Esophagus squamous epithelium (tissue), 5 donors: ENCODE results near the gene CCSER1. TPM values are rescaled to one million over a fixed set of nuclear protein-coding genes. Genes with fewer than 3 reads are reported as not detected.
"Not testable (repeated sequence)": the region's sequence is repeated elsewhere in the genome, so short reads cannot be mapped to it uniquely, and the experiment has no call there.

Experiments
- DNase-seq: peaks from one replicate; lab custom pipeline; 2025; lab: John Stamatoyannopoulos, UW
- H3K27ac ChIP-seq, 4 donors: fragments of 200-600 bp; sonication (generic); one replicate each; pipeline ENCODE4 v1.5.1; 2016 to 2019; ENCODE audit warnings: mild to moderate bottlenecking in 1 of 4
- H3K27me3 ChIP-seq, 4 donors: fragments of 200-600 bp; sonication (generic); 1 replicate in 3 of 4; 2 replicates in 1 of 4; pipeline versions ENCODE4 v1.5.1 to v1.6.0; 2017 to 2021; ENCODE audit warnings: antibody characterized with exemption in 1 of 4
- H3K36me3 ChIP-seq, 3 donors: fragments of 200-600 bp; sonication (generic); one replicate each; pipeline ENCODE4 v1.5.1; 2016 to 2019
- H3K4me1 ChIP-seq, 3 donors: fragments of 200-600 bp; sonication (generic); one replicate each; pipeline ENCODE4 v1.5.1; 2017 to 2019
- H3K4me3 ChIP-seq, 4 donors: fragments of 200-600 bp; sonication (generic); 1 replicate in 3 of 4; 2 replicates in 1 of 4; pipeline ENCODE4 v1.5.1; 2016 to 2019; ENCODE audit warnings: mild to moderate bottlenecking in 2 of 4, moderate library complexity in 1 of 4
- H3K9me3 ChIP-seq, 3 donors: fragments of 200-600 bp; sonication (generic); one replicate each; pipeline ENCODE4 v1.5.1; 2016 to 2019
- CTCF ChIP-seq, 6 experiments: fragments of 450-650 bp in 4 of 6; fragments of 200-600 bp in 2 of 6; sonication (generic) in 2 of 6; IDR thresholded peaks; one replicate each; pipeline ENCODE4 v1.5.1; 2016 to 2019; ENCODE audit warnings: antibody characterized with exemption in 6 of 6, mild to moderate bottlenecking in 4 of 6, moderate library complexity in 4 of 6
- POLR2A ChIP-seq, 4 donors: fragments of 450-650 bp; IDR thresholded peaks; one replicate each; pipeline ENCODE4 v1.6.1; 2017; ENCODE audit warnings: antibody characterized with exemption in 4 of 4, mild to moderate bottlenecking in 4 of 4, moderate library complexity in 3 of 4
- WGBS, 2 donors: methylation state at CpG; one replicate each; pipeline ENCODE4 v1.1.5; 2018; 5-methylcytosine and 5-hydroxymethylcytosine counted together
- intact Hi-C: fragments of 100-400 bp; cut with DNase I; formaldehyde crosslinking; loops from one replicate; pipeline ENCODE4 v1.15.0; 2022
- total RNA-seq, 4 donors: library from RNA; depleted of rRNA; stranded (reverse); fragments of >200 nt; gene quantifications; one replicate each; pipeline ENCODE4 v1.1.0, GENCODE V29; 2016
- donor health status: DM: yes; HTN: yes; CAD: no.

Gene CCSER1
- total RNA-seq, 4 donors from 2014 or later, result 1.2 to 12.4 (median 2.2) TPM

DNA sequence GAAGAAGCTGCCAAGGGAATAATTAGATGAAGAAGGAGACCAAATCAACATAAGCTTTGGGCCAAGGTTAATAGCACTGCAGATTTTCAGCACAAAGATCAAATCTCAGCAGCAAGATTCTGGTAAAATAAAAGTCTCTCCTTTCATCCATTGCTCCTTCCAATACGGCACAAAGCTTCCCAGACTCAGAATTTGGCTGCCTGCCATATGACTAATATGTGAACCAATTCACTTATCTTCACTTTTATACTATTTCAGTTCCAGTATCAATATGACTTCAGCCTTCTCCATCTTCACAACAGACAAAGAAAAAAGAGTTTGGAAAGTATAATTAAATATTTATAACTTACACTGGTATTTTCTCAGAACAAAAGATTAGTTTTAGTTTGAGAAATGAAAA is 1198.3 kb downstream of the CCSER1 start:
- Histone ChIP-seq H3K9me3 (peaks cover 0 to 18% (median 9%) of the 10 kb centered on the region in 3 donors), H3K36me3 (no peaks in the 10 kb centered on the region), H3K27me3 (no peaks in the 10 kb centered on the region), H3K4me1 (no peaks in the 10 kb centered on the region), H3K27ac (no peak overlapping the region), H3K4me3 (no peak overlapping the region)
- 0 to 10% methylated on average over 1 of the region's 1 CpG for WGBS, 2 donors
- no peak for DNase-seq
- no peak for TF ChIP-seq POLR2A (IDR thresholded peaks at IDR 0.05)
- TF ChIP-seq CTCF (IDR thresholded peaks at IDR 0.05), result no peak
- intact Hi-C loops, result no loop called here

- H3K36me3 ChIP-seq, H3K4me3 ChIP-seq, H3K27me3 ChIP-seq, H3K4me1 ChIP-seq, intact Hi-C loops, H3K27ac ChIP-seq, DNase-seq: not testable (repeated sequence)
- 73 to 82% methylated on average over 2 of the region's 2 CpGs for WGBS, 2 donors
- H3K9me3 ChIP-seq, result peaks cover 0 to 18% (median 9%) of the 10 kb centered on the region in 3 donors
Observed at GRCh38 chr4:91326167-91326566, 1199.0 kb downstream of the CCSER1 start.

GRCh38 chr4:91330555-91331137 is 1203.5 kb downstream of the CCSER1 start:
- WGBS, 2 donors, result 83% methylated on average over 3 of the region's 3 CpGs
- TF ChIP-seq CTCF (IDR thresholded peaks at IDR 0.05) (no peak), POLR2A (IDR thresholded peaks at IDR 0.05) (no peak)

DNA sequence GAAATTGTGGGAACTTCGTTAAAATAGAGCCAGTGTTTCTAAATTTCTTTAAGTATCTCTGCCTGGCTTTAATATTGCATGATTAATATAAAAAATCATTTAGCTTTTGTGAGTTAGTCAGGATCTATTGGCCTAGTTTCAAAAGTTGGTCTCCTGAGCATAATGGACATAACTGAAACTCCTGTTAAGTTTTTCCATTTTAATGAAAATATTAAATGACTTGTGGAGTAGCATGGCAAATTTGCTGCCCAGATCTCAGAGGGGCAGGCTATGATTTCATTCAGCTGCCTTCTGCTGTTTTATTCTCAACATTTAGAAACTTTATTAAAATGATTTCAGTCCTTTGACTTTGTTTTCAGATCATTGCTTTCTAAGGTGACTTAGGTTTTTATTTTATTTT is 1213.6 kb downstream of the CCSER1 start:
- H3K4me1 ChIP-seq, result no peaks in the 10 kb centered on the region
- TF ChIP-seq CTCF (IDR thresholded peaks at IDR 0.05) (no peak), POLR2A (IDR thresholded peaks at IDR 0.05) (no peak)
- no peaks in the 10 kb centered on the region for H3K9me3 ChIP-seq
- no peak for DNase-seq
- no peaks in the 10 kb centered on the region for H3K27me3 ChIP-seq
- no peak overlapping the region for H3K27ac ChIP-seq
- intact Hi-C loops, result no loop called here
- 68 to 83% methylated on average over 1 of the region's 1 CpG for WGBS, 2 donors
- H3K36me3 ChIP-seq, result no peaks in the 10 kb centered on the region
- no peak overlapping the region for H3K4me3 ChIP-seq

More at GRCh38 chr4:91330555-91331137, 1203.5 kb downstream of the CCSER1 start:
- Histone ChIP-seq H3K36me3 (no peaks in the 10 kb centered on the region), H3K27ac (no peak overlapping the region), H3K27me3 (no peaks in the 10 kb centered on the region), H3K4me1 (no peaks in the 10 kb centered on the region), H3K9me3 (peaks cover 0 to 18% (median 9%) of the 10 kb centered on the region in 3 donors), H3K4me3 (no peak overlapping the region)
- intact Hi-C loops, result no loop called here
- DNase-seq, result no peak

DNA sequence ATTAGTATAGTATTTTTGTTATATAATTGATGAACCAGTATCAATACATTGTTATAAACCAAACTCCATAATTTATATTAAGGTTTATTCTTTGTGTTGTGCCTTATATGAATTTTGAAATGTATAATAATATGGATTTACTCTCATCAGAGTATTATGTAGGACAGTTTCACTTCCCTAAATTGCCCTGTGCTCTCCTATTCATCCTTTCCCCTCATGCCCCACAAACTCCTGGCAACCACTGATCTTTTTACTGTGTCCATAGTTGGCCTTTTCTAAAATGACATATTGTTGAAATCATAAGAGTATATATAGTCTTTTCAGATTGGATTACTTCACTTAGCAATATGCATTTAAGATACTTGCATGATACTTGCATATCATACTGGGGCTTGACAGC is 1218.4 kb downstream of the CCSER1 start:
- Histone ChIP-seq H3K4me1 (no peaks in the 10 kb centered on the region), H3K27me3 (no peaks in the 10 kb centered on the region), H3K9me3 (no peaks in the 10 kb centered on the region), H3K27ac (no peak overlapping the region), H3K4me3 (no peak overlapping the region), H3K36me3 (no peaks in the 10 kb centered on the region)
- TF ChIP-seq POLR2A (IDR thresholded peaks at IDR 0.05), result no peak
- no peak for TF ChIP-seq CTCF (IDR thresholded peaks at IDR 0.05)
- intact Hi-C loops, result no loop called here
- DNase-seq, result no peak

- intact Hi-C loops, H3K27me3 ChIP-seq, H3K9me3 ChIP-seq, H3K27ac ChIP-seq, DNase-seq, H3K36me3 ChIP-seq, H3K4me3 ChIP-seq: not testable (repeated sequence)
- WGBS, 2 donors, result 84 to 92% methylated on average over 4 of the region's 4 CpGs
- H3K4me1 ChIP-seq, result peaks cover 0 to 10% (median 0%) of the 10 kb centered on the region in 3 donors
Observed at GRCh38 chr4:91356496-91356895, 1229.3 kb downstream of the CCSER1 start.

DNA sequence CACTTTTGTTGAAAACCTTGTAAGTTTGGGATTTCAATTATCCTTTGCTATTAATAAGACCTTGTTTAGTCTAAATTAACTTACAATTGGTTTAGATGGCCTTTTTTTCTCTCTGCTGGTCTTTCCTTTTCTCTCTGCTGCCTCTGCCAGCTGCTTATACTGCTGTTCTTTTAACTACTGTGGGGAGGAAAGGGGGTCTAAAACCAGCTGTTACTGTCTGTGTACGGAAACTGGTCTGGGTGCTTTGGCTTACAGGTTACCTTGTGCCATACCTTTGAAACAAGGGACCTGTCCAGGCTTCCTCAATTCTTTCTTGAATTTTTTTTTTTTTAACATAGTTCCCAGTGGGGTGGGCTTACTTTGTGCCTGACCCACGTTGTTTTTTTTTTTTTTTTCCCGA is 1230.8 kb downstream of the CCSER1 start:
- DNase-seq, result not testable (repeated sequence)

DNA sequence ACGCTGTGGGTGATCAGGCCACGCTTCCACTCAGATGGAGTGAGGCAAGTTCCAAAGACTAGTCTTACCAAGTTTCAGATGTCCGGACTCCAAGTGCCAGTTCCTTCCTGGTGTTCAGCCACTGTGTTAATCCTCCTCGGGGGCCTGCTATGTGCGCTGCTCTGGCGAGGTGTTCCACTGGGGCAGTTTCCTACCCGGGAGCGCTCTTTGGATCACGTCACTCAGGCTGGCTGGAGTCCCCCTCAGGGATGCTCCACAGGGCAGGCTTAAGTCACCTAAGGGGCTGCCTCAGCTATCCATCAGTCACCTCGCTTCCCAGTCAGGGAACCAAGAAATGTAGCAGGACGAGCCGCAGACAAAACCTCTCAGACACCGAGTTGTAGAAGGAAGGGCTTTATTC is 1231.4 kb downstream of the CCSER1 start:
- H3K36me3 ChIP-seq, DNase-seq, intact Hi-C loops, H3K4me3 ChIP-seq, H3K27ac ChIP-seq, H3K9me3 ChIP-seq, H3K27me3 ChIP-seq: not testable (repeated sequence)
- 63 to 74% methylated on average over 6 of the region's 13 CpGs for WGBS, 2 donors
- H3K4me1 ChIP-seq, result peaks cover 0 to 10% (median 0%) of the 10 kb centered on the region in 3 donors

More for the DNA sequence above, 1230.8 kb downstream of the CCSER1 start:
- H3K4me3 ChIP-seq, H3K9me3 ChIP-seq, H3K36me3 ChIP-seq, H3K27me3 ChIP-seq, intact Hi-C loops, H3K27ac ChIP-seq: not testable (repeated sequence)
- H3K4me1 ChIP-seq, result peaks cover 0 to 10% (median 0%) of the 10 kb centered on the region in 3 donors
- 59 to 73% methylated on average over 2 to 3 of the region's 3 CpGs for WGBS, 2 donors
